Thyroid gland (tissue), 4 donors: ENCODE results near the gene TMEM269.

Source experiments
- POLR2A ChIP-seq, 2 donors: fragments of 450-650 bp; IDR thresholded peaks; one replicate each; pipeline ENCODE4 v1.6.1; 2017; ENCODE audit warnings: antibody characterized with exemption in 2 of 2, mild to moderate bottlenecking in 2 of 2, moderate library complexity in 1 of 2
- TF ChIP-seq, protein P1 (sequence below), 6 experiments: fragments of 200-600 bp in 3 of 6; fragments of 450-650 bp in 3 of 6; sonication (generic) in 3 of 6; IDR thresholded peaks; one replicate each; pipeline ENCODE4 v1.5.1; 2016 to 2019; ENCODE audit warnings: antibody characterized with exemption in 6 of 6, mild to moderate bottlenecking in 2 of 6, inconsistent platforms in 1 of 6, moderate library complexity in 1 of 6

DNA sequence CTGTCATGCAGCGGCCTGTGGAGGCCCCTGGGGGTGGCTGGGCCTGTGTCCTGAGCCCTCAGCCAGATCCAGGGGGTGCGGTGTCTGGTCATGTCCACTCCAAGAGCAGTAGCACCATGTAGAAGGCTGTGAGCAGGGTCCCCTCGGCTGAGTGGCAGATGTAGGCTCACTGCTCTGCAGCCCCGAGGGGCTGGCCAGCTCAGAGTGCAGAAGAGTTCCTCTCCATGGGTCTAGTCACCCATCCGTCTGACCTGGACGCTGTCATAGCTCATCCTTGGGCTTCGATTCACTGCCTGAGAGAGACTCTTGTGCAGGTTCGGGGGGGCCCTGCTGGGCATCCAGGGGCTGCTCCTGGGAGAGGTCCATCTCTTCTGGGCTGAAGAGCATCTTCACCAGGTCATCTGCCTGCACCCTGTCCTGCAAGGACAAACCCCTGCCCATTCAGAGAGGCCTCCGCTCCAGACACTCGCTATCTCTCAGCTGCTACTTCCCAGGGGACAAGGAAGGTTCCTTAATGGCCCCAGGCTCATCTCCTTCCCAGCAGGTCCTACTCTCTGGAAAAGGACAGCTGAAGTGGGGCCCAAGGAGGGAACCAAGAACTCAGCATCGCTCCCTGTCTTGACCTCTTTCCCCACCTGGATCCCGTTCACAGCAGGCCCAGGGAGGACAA is 38.2 kb upstream of the TMEM269 start:
- TF ChIP-seq, protein P1, sequence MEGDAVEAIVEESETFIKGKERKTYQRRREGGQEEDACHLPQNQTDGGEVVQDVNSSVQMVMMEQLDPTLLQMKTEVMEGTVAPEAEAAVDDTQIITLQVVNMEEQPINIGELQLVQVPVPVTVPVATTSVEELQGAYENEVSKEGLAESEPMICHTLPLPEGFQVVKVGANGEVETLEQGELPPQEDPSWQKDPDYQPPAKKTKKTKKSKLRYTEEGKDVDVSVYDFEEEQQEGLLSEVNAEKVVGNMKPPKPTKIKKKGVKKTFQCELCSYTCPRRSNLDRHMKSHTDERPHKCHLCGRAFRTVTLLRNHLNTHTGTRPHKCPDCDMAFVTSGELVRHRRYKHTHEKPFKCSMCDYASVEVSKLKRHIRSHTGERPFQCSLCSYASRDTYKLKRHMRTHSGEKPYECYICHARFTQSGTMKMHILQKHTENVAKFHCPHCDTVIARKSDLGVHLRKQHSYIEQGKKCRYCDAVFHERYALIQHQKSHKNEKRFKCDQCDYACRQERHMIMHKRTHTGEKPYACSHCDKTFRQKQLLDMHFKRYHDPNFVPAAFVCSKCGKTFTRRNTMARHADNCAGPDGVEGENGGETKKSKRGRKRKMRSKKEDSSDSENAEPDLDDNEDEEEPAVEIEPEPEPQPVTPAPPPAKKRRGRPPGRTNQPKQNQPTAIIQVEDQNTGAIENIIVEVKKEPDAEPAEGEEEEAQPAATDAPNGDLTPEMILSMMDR (IDR thresholded peaks at IDR 0.05) = no peak
- TF ChIP-seq POLR2A (IDR thresholded peaks at IDR 0.05) = no peak
